ENCODE measurements around the gene MPZL1. TPM values are rescaled to one million over a fixed set of nuclear protein-coding genes. Genes with fewer than 3 reads are reported as not detected.
"Not testable (repeated sequence)": the region's sequence is repeated elsewhere in the genome, so short reads cannot be mapped to it uniquely, and the experiment has no call there.

Gene MPZL1
- total RNA-seq, 1 donor from 2014 or later = 69.7 TPM

DNA sequence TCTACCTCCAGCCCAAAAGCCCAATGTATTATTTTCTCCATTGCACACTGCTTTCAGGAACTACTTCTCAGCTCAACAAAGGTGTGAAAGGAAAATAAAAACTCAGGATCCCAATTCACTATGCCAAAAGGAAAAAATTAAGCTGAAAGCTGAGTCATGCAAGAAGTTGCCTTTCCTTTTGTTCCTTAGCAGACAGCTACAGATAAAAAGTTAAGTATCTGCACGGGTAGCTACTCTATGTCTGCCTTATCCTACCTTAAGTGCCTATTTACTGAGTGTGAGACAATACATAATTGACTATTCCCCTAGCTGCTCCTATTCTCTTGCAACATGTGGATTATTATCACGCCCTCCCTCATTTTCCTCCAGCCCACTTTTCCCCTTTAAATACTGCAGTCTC lies 108.1 kb downstream of the MPZL1 start:
- no peak for DNase-seq (ENCODE audit: extremely low spot score in 2 of 2)
- H3K4me3 ChIP-seq = no peak overlapping the region
- no peaks in the 10 kb centered on the region for H3K9me3 ChIP-seq
- no peak overlapping the region for H3K27ac ChIP-seq
- no peaks in the 10 kb centered on the region for H3K4me1 ChIP-seq
- intact Hi-C loops (cut with DNase I) = no loop called here
- no peaks in the 10 kb centered on the region for H3K36me3 ChIP-seq
- no peaks in the 10 kb centered on the region for H3K27me3 ChIP-seq
- no peak for TF ChIP-seq POLR2A (IDR thresholded peaks at IDR 0.05)
- TF ChIP-seq, protein P1, sequence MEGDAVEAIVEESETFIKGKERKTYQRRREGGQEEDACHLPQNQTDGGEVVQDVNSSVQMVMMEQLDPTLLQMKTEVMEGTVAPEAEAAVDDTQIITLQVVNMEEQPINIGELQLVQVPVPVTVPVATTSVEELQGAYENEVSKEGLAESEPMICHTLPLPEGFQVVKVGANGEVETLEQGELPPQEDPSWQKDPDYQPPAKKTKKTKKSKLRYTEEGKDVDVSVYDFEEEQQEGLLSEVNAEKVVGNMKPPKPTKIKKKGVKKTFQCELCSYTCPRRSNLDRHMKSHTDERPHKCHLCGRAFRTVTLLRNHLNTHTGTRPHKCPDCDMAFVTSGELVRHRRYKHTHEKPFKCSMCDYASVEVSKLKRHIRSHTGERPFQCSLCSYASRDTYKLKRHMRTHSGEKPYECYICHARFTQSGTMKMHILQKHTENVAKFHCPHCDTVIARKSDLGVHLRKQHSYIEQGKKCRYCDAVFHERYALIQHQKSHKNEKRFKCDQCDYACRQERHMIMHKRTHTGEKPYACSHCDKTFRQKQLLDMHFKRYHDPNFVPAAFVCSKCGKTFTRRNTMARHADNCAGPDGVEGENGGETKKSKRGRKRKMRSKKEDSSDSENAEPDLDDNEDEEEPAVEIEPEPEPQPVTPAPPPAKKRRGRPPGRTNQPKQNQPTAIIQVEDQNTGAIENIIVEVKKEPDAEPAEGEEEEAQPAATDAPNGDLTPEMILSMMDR (IDR thresholded peaks at IDR 0.05) = no peak
- TF ChIP-seq POLR2AphosphoS5 (IDR thresholded peaks at IDR 0.05; ENCODE audit: insufficient read depth in 1 of 2, low read depth in 1 of 2) = no peak

DNA sequence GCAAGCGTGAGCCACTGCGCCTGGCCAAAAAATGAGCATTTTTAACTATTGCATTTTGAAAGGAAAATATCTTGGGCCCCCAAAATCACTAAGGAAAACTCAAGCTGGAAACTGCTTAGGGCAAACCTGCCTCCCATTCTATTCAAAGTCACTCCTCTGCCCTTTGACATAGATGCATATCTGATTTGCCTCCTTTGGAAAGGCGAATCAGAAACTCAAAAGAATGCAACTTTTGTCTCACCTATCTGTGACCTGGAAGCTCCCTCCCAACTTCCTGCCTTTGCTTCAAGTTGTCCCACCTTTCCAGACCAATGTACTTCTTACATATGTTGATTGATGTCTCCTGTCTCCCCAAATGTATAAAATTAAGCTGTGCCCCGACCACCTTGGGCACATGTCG lies 108.9 kb downstream of the MPZL1 start:
- intact Hi-C loops (cut with DNase I); H3K4me3 ChIP-seq; H3K4me1 ChIP-seq; DNase-seq (ENCODE audit: extremely low spot score in 2 of 2); H3K27ac ChIP-seq; H3K36me3 ChIP-seq; H3K9me3 ChIP-seq; H3K27me3 ChIP-seq: not testable (repeated sequence)

DNA sequence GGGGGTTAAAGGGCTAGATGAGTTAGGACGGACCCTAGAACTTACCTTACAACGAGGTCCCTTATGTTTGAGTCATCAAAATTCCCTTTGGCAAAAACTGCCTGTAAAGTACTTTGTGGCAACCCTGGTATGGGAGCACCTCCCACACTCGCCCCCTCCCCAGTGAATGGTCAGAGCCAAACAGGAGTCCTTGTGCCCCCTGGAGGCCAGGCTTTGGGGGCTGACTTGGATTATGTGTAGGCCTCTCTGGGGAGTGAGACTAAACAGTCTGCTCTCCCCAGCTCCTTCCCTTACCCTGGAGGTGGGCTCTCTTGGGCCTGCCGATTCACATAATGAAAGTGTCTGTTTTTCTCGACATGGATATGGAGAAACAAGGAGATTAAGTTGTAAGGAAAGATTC lies 110.9 kb downstream of the MPZL1 start:
- no peak overlapping the region for H3K27ac ChIP-seq
- H3K4me3 ChIP-seq = no peak overlapping the region
- DNase-seq (ENCODE audit: extremely low spot score in 2 of 2) = no peak
- intact Hi-C loops (cut with DNase I) = no loop called here
- TF ChIP-seq, protein P1 (IDR thresholded peaks at IDR 0.05) = no peak
- TF ChIP-seq POLR2A (IDR thresholded peaks at IDR 0.05) (no peak), POLR2AphosphoS5 (IDR thresholded peaks at IDR 0.05; ENCODE audit: insufficient read depth in 1 of 2, low read depth in 1 of 2) (no peak)
- H3K9me3 ChIP-seq = no peaks in the 10 kb centered on the region
- H3K4me1 ChIP-seq = no peaks in the 10 kb centered on the region
- H3K27me3 ChIP-seq = no peaks in the 10 kb centered on the region
- H3K36me3 ChIP-seq = no peaks in the 10 kb centered on the region

DNA sequence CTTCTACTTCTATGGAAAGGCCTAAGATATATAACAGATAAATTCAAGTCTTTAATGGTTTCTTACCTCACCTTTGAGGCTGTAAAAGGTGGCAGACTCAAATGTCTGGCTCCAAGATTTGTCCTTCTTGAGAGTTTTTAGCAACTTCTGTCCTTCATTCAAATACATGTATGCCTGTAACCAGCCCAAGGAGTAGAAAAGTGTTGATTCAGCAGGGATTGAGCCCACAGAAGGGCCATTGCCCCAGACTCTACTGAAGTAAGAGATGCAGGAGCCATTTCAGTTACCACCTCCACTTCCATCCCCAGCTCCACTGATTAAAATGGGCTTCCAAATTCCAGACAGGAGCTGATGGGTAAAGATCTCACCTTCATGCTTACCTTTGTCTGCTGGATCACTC lies 112.1 kb downstream of the MPZL1 start:
- no peak for DNase-seq (ENCODE audit: extremely low spot score in 2 of 2)
- H3K27ac ChIP-seq = no peak overlapping the region
- no peaks in the 10 kb centered on the region for H3K27me3 ChIP-seq
- no peak overlapping the region for H3K4me3 ChIP-seq
- no peaks in the 10 kb centered on the region for H3K9me3 ChIP-seq
- H3K36me3 ChIP-seq = no peaks in the 10 kb centered on the region
- H3K4me1 ChIP-seq = no peaks in the 10 kb centered on the region
- intact Hi-C loops (cut with DNase I) = no loop called here
- no peak for TF ChIP-seq POLR2AphosphoS5 (IDR thresholded peaks at IDR 0.05; ENCODE audit: insufficient read depth in 1 of 2, low read depth in 1 of 2)
- no peak for TF ChIP-seq POLR2A (IDR thresholded peaks at IDR 0.05)
- TF ChIP-seq, protein P1 (IDR thresholded peaks at IDR 0.05) = no peak

DNA sequence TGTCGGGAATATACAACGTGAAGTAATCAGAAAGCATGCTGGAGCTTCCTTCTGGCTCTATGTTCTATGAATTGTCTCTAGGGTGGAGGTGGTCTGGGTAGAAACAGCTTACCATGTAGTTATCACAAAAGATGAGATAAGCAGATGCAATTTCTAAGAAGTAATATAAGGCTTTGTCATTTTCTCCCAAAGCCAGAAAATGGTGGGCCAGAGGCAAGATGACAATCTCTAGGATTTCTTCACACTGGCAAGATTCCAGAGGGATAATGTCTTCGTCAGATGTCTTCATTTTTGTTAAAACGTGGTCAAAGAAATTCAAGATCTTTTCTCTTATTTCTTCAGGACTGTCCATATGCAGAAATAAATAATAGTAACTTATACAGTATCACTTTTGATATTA lies 114.4 kb downstream of the MPZL1 start:
- no peak for DNase-seq (ENCODE audit: extremely low spot score in 2 of 2)
- Histone ChIP-seq H3K36me3 (no peaks in the 10 kb centered on the region), H3K9me3 (no peaks in the 10 kb centered on the region), H3K4me1 (no peaks in the 10 kb centered on the region), H3K27me3 (no peaks in the 10 kb centered on the region), H3K27ac (no peak overlapping the region), H3K4me3 (no peak overlapping the region)
- intact Hi-C loops (cut with DNase I) = no loop called here
- TF ChIP-seq POLR2AphosphoS5 (IDR thresholded peaks at IDR 0.05; ENCODE audit: insufficient read depth in 1 of 2, low read depth in 1 of 2) = no peak
- no peak for TF ChIP-seq POLR2A (IDR thresholded peaks at IDR 0.05)
- TF ChIP-seq, protein P1 (IDR thresholded peaks at IDR 0.05) = no peak

DNA sequence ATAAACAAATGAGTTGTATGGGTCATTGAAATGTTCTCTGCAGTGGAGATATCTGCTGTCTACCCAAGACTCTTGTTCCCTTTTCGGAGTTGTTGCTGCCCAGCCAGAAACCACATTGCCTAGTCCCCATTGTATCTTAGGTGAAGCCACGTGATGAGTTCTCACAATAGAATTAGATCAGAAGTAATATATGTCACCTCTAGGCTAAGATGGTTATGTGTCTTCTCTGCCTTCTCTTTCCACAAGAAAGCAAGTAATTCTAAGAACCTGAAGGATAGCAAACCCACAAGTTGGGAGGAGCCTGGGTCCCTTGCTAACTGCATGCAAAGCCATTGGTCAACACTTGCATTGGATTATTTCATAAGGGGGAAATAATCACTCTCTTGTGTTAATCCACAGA lies 115.5 kb downstream of the MPZL1 start:
- H3K4me3 ChIP-seq = no peak overlapping the region
- intact Hi-C loops (cut with DNase I) = no loop called here
- H3K27ac ChIP-seq = no peak overlapping the region
- no peaks in the 10 kb centered on the region for H3K4me1 ChIP-seq
- no peak for DNase-seq (ENCODE audit: extremely low spot score in 2 of 2)
- no peaks in the 10 kb centered on the region for H3K27me3 ChIP-seq
- H3K36me3 ChIP-seq = no peaks in the 10 kb centered on the region
- H3K9me3 ChIP-seq = no peaks in the 10 kb centered on the region
- no peak for TF ChIP-seq POLR2AphosphoS5 (IDR thresholded peaks at IDR 0.05; ENCODE audit: insufficient read depth in 1 of 2, low read depth in 1 of 2)
- TF ChIP-seq, protein P1 (IDR thresholded peaks at IDR 0.05) = no peak
- TF ChIP-seq POLR2A (IDR thresholded peaks at IDR 0.05) = no peak

All from vagina (tissue), 2 donors.